C4-2B (cell line): ENCODE data around the gene GGACT.

ENCODE experiments used
- H3K27ac ChIP-seq: fragments of 450-650 bp; 2 replicates; pipeline ENCODE4 v1.5.1; 2017
- ZFX ChIP-seq: fragments of 450-650 bp; IDR thresholded peaks from 2 replicates; pipeline ENCODE4 v1.6.1; 2017
- TF ChIP-seq, protein P1 (sequence below): fragments of 450-650 bp; conservative IDR thresholded peaks from 2 replicates; pipeline ENCODE4 v1.5.1; 2017; ENCODE audit warnings: mild to moderate bottlenecking

Gene GGACT

DNA sequence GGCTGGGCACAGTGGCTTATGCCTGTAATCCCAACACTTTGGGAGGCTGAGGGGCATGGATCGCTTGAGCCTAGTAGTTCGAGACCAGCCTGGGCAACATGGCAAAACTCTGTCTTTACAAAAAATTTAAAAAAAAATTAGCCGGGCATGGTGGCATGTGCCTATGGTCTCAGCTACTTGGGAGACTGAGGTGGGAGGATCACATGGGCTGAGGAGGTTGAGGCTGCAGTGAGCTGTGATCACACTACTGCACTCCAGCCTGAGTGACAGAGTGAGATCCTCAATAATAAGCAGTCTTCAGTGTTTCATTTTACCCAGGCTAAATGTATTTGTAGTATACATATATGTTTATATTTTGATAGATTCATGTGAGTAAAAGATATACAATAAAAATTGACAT lies 85.0 kb downstream of the GGACT start:
- TF ChIP-seq, protein P1, sequence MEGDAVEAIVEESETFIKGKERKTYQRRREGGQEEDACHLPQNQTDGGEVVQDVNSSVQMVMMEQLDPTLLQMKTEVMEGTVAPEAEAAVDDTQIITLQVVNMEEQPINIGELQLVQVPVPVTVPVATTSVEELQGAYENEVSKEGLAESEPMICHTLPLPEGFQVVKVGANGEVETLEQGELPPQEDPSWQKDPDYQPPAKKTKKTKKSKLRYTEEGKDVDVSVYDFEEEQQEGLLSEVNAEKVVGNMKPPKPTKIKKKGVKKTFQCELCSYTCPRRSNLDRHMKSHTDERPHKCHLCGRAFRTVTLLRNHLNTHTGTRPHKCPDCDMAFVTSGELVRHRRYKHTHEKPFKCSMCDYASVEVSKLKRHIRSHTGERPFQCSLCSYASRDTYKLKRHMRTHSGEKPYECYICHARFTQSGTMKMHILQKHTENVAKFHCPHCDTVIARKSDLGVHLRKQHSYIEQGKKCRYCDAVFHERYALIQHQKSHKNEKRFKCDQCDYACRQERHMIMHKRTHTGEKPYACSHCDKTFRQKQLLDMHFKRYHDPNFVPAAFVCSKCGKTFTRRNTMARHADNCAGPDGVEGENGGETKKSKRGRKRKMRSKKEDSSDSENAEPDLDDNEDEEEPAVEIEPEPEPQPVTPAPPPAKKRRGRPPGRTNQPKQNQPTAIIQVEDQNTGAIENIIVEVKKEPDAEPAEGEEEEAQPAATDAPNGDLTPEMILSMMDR, result no peak
- no peak for TF ChIP-seq ZFX
- no peak overlapping the region for H3K27ac ChIP-seq

DNA sequence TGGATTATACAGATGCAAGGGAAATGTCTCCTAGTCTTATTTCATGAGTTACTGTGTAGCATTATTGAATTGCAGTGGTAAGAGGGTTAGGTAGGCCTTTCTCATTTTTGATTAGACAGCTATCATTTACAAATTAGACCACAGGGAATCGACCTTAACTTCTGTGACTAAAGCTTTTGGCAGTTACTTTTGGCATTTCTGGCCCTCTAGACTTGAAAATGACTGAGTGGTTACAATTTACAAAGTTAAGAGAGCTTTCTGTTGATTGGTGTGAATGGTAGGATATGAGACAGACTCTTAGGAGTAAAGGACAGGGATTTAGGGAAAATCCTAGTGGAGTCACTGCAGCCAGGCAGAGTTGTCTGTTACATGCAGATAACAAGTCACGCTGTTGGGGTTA lies 86.1 kb downstream of the GGACT start:
- no peak overlapping the region for H3K27ac ChIP-seq
- TF ChIP-seq, protein P1, result no peak
- TF ChIP-seq ZFX, result no peak

DNA sequence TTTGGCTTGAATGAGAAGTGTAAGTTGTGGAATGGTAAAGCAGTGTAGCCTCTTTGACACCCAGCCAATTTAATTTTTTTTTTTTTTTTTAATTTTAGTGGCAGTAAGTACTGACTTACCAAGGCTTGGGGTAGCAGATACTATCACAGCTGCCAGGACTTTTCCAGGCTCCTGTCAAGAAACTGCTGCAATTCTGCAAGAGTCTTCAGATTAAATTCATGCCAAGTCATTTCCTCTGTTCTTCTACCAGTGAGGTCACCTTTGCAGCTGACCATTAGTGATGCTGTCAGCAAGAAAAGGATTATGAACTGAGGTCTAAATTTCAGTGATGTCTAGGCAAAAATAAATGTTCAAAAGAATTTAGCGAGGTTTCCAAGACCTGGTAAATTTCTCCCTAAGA lies 91.2 kb downstream of the GGACT start:
- TF ChIP-seq, protein P1, result no peak
- TF ChIP-seq ZFX, result no peak
- H3K27ac ChIP-seq, result no peak overlapping the region

DNA sequence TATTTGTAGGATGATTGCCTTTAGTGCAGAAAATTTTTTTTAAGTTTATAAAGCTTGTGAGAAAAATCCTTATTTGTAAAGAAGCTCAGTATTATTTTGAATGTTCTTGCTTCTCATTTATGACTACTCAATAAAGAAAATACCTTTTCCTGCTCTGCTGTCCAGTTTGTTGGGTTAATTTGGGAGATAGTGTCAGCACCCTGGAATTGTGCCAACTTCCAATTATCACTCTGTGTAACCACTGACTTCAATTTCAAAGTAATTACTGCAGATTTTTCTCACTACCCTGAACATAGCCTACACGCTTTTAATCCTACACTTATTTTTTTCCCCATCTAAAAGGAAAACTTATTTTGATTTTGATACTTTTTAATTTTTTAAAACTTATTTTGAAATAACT lies 93.1 kb downstream of the GGACT start:
- H3K27ac ChIP-seq, result no peak overlapping the region

GRCh38 chr13:100493418-100493817 lies 95.2 kb downstream of the GGACT start:
- no peak for TF ChIP-seq ZFX
- TF ChIP-seq, protein P1, result no peak
- no peak overlapping the region for H3K27ac ChIP-seq

More for the DNA sequence above, 93.1 kb downstream of the GGACT start:
- no peak for TF ChIP-seq ZFX
- TF ChIP-seq, protein P1, result no peak

DNA sequence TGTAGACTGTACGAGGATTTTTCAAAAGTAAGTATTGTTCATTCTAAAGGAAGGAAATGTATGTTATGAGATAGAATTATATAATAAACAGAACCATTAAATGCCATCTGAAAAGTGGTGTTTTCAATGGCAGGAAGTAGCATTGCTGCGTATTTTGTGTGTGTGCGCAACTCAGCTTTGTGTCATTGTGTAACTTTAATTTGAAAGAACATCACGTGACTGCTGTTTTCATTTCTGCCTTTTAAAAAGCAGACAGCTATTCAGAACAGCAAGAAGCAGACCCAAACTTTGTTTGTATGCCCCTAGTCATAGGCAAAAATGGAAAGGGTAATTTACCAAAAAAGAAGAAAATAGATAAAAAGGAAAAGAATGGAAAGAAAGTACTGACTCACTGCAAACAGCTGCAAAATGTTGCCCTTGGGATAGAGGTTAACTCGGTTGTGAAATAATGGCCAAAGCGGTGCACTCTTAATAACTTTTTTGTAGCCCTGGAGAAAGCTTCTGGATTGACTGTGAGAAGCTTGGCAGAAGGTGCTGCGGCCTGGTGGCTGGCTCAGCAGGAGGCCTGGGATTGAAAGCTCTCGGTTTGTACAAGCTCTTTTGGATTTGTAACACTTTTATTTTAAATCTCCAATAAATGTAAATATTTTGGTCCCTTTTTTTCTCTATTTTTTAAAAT lies 97.3 kb downstream of the GGACT start:
- TF ChIP-seq, protein P1, result no peak
- TF ChIP-seq ZFX, result no peak
- no peak overlapping the region for H3K27ac ChIP-seq

DNA sequence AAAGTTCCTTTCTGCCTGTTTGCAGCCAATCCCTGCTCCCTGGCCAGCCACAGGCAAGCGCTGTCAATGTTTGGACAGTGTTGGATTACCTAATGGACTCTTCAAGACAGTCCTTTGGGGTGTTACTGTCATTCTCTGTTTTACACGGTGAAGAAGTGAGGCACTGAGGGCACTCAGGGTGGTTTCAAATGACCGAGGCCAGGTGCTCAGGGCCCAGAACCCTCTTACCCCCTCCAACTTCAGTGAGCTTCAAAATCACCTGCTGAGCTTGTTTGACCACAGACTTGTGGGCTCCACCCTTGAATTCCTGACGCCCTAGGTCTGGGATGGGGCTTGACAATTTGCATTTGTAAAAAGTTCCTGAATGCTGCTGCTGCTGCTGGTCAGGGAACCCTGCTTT lies 97.9 kb downstream of the GGACT start:
- TF ChIP-seq, protein P1, result no peak
- TF ChIP-seq ZFX, result no peak
- no peak overlapping the region for H3K27ac ChIP-seq
